ELF-1 (cell line): Measurements from ENCODE around the gene LTBP1.

ENCODE experiments used
- DNase-seq: peaks from one replicate; pipeline ENCODE4 v3.0.0-alpha.2; 2016; ENCODE audit warnings: low read depth, low spot score

LTBP1 gene

DNA sequence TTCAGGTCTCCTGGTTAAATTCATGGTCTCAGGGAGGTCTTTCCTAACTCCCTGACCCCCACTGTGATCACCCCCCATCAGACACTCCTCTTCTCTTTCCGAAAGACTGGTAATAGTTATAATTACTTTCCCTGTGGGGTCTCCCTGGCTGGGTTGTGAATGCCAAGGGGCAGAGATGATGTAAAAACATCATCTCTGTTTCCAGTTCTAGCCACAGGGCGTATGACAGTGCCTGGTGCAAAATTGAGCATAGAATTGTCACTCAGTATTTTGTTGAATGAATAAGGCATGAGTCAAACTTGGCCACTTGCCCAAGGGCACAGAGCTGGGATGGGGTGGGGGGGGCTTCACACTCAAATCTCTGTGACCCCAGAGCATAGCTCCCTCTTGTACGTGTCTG is 65.2 kb downstream of the LTBP1 start:
- DNase-seq = no peak

DNA sequence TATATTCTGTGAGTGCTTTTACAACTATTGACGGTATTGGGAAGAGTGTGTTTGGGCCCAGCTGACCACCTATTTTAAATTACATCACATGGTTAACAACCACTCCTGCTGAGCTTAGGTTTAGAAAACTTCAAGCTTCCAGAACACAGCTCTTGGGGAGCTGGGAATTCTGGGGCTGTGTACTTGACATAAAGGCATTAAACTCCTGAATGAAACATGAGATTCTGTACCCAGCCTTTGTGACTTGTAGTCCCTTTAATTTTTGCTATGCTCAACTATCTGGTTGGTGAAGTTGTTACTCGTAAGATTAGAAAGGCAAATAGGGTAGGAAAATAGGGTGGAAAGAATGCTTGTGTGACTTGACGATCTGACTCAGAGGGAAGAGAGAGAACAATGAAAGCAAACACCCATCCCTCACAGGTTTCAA is 66.9 kb downstream of the LTBP1 start:
- no peak for DNase-seq

DNA sequence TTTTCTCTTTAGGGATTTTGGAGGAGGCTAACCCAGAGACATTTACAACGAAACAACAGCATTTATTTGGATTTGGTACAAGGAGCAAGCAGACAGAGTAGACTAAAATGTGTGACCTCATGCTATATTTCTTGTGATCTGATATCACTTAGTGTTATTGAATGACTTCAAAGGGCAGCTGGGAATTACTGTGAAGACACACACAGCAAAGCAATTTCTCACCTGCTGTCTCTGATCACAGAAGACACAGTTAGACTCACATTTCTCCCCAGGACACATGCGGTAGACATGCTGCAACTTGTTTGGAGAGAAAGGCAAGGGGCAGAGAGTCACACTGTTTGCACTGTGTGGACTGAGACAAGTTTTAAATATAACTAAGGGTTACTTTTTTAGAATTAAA is 67.5 kb downstream of the LTBP1 start:
- DNase-seq = no peak

DNA sequence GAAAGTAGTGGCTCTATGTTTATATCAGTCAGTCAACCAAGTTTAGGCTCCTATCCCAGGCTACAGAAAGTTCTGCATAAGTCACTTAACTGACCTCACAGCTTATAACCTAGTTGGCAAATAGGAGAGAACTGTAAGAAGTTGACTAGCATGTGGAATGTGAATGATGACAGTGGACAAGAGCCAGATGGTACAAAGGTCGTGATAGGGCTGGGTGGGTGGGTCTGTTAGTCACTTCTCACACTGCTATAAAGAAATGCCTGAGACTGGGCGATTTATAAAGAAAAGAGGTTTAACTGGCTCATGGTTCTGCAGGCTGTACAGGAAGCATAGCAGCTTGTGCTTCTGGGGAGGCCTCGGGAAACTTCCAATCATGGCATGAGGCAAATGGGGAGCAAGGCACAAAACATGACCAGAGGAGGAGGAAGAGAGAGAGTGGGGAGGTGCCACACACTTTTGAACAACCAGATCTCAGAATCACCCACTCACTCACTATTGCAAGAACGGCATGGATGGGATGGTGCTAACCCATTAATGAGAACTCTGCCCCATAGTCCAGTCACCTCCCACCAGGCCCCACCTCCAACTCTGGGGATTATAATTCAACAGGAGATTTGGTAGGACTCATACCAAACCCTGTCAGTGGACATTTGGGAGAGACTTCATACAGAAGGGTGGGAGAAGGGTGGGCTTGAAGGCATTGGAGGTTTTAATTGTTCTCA is 68.8 kb downstream of the LTBP1 start:
- no peak for DNase-seq

DNA sequence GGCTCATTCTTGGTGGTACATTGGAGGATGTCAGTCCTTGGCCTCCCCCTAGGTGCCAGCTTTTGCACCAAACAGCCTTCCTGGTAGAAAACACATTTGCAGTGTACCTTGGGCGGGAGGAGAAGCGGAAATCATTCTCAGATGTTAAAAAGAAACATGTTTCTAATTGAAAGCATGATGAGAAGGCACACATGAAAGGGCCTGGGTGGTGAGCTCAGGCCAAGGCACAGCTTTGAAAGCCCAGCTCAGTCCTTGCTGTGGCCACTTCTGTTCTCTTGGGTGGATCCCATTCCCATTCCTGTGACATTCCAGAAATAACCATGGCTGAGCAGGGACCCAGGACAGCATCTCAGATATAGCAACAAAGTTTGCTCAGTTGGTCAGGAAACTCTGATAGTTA is 71.5 kb downstream of the LTBP1 start:
- DNase-seq = no peak

DNA sequence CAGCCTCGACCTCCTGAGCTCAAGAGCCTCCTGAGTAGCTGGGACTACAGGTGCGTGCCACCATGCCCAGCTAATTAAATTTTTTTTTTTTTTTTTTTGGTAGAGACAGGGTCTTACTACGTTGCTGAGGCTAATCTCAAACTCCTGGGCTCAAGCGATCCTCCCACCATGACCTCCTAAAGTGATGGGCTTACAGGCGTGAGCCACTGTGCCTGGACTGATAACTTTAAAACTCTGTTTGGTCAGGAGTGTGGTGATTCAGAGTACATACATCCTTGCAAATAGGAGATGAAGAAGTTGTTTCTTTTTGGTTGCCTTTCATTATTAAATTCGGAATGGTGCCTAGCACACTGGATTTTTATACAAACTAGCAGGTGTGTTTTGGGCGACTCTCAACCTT is 73.0 kb downstream of the LTBP1 start:
- DNase-seq = no peak

DNA sequence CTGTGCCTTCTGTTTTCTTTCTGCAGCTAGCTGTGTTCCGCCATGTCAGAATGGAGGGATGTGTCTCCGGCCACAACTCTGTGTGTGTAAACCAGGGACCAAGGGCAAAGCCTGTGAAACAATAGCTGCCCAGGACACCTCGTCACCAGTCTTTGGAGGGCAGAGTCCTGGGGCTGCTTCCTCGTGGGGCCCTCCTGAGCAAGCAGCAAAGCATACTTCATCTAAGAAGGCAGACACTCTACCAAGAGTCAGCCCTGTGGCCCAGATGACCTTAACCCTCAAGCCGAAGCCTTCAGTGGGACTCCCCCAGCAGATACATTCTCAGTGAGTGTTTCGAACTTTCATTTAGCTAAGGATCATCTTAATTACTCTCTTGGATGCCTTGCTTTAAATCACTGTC is 74.1 kb downstream of the LTBP1 start:
- DNase-seq = no peak

DNA sequence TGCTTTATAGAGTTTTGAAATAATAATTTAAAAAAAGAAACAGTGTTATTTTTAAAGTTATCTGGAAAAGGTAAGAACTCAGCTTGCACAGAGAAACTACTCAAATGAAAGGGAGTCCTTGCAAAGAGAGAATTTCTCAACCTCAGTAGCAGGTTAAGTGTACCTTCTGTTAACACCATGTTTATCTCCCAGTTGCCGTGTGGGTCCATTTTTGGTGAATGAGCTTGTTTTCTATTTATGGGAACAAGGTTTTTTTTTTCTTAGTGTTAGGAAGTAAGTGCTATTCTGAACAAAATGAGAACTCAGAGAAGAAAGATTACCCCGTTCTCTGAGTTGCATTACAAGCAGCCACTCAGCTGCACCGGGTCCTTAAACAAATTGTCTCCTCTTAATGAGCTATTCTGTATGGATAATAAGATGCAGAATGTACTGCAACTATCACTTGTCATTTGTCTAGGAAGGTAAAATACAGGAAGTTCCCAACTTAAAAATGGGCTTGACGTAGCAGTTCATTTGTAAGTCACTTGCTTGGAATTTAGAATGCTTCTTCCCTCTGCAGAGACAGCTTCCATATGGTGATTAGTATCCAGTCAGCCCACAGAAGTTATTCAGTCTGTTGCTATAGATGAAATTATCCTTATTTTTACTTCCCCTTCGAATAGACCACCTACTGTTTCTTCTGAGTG is 74.9 kb downstream of the LTBP1 start:
- DNase-seq = no peak

DNA sequence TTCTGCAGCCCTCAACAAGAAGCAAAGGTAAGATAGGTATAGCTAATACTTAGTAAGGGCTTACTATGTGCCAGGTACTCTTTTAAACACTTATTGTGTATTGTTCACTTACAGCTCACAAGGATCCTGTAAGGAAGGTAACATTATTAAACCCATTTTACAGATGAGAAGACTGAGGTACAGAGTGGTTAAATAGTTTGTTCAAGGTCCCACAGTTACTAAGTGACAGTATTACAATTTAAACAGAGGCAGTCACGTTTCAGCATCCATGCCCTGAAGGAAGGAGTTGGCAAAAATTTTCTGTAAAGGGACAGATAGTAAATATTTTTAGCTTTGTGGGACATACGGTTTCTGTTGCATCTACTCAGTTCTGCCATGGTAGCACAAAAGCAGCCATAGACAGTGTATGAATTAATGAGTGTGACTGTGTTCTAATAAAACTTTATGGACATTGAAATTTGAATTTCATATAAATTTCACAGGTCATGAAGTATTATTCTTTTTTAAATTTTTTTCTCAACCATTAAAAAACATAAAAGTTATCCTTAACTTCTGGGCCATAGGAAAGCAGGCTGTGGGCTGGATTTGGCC is 75.7 kb downstream of the LTBP1 start:
- DNase-seq = no peak

DNA sequence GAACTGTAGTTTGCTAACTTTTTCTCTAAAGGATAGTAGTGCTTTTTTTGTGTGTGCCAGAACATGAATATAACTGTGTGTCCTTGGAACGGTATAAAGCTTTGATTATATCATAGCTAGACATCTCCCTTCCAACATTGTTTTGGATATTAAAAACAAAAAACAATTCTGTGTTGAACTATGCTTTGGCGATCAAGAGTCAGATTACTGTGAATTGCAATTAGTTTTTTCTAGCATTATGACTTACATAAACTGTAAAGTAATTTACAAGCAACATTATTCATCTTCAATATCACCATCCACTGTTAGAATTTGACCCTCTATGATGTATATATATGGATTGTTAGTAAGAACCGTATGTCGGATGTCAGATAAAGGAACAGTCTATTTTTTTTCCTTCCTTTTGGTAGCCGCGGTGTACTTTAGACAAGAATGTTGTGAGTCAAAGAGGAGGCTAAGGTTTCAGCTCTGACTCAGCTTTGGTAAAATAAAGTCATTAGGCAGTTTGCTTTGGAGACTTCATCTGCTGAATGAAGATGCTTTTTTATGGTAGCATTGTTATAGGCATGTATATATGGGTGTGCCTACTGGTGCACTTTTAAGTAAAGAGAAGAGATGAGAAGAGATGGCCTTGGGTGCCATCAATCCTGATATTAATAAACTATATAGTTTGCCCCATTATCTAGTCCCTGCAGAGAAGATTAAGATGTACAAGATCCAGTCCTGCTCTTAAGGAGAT is 76.4 kb downstream of the LTBP1 start:
- no peak for DNase-seq

DNA sequence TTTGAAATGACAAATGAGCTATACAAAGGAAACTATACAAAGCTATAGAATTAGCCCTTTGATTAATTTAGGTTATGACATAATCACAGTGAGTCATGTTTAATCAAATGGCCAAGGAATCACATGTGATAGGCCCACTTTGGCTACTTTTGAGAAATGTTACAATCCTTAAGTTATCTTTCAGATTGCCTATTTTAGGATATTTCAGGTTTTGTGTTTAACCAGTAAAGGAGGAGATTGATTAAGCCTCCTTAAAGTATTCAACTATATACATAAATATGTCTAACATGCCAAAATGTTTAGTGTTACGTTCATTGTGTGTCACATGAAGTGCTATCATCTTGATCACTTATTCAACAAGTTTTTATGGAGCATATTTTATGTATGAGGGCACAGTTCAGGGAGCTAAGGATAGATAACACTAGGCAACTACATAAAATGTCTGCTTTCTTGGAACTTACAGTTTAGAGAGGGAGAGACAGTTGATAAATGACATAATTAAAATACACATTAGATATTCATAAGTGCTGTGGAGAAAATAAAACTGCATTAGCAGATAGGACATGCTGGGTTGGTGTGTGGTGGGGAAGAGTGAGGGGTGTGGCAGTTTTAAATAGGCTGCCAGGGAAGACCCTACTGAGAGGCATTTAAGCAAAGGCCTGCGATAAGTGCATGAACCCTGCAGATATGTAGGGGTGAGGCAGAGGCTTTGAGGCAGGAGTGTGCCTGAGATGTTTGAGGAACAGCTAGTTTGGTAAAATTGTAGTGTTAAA is 77.2 kb downstream of the LTBP1 start:
- DNase-seq = no peak

DNA sequence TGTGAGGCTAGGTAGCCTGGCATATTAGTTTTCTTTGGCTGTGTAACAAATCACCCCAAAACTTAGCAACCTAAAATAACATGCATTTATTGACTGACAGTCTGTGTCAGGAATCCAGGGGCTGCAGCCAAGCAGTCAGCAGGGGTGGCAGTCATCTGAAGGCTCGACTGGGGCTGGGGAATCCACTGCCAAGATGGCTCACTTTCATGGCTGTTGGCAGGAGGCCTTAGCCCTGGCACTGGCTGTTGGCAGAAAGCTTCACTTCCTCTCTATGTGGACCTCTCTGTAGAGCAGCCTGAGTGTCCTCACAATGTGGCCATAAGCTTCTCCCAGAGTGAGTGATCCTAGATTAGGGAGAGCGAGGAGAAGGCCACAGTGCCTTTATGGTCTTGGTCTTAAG is 78.0 kb downstream of the LTBP1 start:
- no peak for DNase-seq

DNA sequence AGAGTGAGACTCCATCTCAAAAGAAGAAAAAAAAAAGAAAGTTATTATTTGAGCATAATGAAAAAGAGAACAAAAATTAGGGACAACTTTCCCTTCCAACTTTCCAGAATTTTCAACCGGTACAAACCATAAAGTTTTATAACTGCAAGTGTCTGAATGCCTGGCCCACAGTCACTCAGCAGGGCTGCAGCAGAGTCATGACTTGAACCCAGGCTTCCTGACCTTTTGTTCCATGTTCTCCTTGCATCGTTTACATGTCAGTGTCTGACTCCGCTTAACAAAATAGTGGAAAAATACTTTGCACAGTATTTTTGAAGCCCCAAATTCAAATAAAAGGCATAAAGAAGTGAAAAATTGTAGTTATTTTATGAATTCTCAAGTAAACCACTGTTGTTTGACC is 82.7 kb downstream of the LTBP1 start:
- DNase-seq = no peak

DNA sequence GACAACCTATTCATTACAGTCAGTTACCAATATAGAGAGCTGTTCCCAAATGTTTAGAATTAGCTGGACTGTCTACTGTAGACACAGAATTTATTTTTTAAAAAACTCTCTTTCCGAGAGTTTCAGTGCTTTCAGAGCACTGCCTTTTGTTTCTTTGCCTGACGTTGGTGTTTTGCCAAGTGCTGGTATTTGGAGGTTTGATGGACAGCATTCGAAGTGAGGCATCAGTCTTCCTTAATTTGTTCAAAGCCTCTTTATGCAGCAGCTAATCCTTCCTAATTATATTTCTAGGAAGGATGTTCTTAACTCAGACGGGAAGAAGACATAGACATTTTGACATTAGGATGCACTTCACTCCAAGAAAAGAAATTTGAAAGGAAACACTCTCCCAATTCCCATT is 83.2 kb downstream of the LTBP1 start:
- no peak for DNase-seq

DNA sequence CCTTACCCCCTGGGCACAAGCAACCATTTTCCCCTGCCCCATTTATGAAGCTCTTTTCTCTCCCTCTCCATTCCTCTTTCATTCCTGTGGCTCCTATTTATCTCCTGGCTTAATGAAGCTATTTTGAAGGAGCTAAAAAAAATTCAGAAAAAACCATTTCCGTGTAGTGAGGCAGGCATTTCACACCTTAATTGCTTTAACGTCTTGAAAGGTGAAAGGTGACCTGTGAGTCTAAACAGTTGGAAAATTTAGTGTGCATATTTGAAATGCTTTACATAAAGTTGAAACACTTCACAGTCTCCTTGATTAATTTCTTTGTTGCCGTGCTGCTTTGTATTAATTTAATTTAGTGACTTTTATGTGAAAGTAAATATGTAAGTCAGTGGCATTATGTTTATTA is 83.6 kb downstream of the LTBP1 start:
- DNase-seq = no peak

DNA sequence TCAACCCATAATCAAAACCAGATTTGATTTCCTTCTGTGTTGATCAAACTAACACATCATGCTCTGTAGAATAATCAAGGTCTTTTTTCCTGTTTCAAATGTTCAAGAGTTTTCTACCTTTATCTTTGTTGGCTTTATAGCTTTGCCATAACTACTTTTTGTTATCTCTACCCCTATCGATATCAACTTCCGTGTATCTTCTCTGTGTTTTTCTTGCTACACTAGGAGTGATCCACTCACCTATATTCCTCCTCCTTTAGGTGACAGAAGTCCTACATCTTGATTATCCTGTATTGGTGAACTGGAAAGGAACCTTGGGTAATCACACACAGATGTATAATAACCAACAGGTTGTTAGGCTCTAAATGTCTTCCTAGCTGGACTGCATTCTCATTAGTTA is 85.5 kb downstream of the LTBP1 start:
- DNase-seq = no peak

DNA sequence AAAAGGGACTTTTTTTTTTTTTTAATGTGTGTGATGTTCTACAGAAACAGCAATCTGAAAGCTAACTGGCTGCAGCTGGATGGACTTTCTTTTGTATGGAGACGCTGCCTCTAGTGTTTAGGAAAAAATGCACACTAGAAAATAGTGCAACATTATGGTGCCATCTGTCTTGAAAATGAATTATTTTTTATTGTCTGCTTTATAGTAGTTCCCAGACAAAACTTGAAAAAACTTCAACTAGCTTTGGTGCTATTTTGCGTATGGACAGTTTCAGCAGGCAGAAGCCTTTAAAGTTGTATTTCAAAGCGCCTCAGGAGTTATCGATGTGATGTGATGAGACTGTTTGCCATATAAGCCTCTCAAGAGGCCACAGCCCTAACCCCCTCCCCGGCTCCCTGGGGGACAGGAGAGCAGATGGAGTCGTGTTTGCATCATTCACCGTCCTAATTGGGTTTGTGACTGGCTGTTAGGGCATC is 86.9 kb downstream of the LTBP1 start:
- DNase-seq = no peak

DNA sequence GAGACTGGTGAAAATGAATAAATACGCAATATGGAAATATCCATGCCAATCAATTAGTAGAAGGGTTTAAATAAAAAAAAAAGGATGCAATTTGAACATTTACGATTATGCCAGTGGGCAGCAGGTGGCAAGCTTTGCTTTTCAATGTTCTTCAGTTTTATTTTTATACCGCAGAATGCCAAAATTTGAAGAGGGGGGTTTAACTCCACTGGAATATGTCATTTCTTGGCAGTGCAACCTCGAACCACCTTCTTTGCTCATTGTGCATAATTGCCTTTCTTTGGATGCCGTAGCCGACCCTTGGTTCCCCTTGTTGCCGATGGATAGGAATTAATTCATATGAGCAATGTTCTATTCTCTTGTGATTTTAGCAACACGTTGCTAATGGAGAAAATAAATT is 88.0 kb downstream of the LTBP1 start:
- no peak for DNase-seq

DNA sequence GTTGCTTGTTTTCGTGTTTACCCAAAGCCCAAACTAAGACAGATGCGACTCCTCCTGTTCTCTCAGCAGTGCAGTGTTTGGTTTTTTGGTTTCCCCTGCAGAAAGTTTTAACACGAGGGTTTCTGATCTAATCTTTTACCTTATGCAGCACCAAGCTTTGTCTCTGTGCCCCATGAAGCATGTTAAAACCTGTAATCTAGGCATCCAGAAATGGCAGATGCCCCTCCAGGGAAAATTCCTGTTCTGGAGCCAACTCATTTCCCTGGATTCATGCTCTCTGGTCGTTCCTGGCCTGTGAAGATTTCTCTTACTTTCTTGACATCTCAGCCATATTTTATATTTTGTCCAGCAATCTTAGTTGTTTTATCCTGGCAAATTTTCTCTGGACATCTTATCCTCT is 91.5 kb downstream of the LTBP1 start:
- DNase-seq = no peak

DNA sequence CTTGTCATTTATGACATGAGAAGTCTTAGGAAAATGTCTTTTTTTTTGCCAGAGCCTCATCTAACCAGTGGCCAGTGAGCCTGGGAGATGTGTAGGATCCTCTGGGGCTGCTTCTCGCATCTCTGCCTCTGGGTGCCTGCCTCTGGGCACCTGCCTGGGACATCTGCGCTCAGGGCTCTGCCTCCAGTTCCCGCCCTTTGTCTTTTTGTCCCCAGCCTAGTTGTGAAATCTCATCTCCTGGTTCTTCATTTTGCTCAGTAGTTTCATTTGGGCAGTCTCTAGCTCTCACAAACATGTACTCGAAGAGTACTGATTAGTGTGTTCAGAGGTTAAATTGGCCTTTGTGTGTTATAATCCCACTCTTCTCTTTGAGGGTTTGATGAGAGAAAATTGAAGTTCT is 92.0 kb downstream of the LTBP1 start:
- DNase-seq = no peak

DNA sequence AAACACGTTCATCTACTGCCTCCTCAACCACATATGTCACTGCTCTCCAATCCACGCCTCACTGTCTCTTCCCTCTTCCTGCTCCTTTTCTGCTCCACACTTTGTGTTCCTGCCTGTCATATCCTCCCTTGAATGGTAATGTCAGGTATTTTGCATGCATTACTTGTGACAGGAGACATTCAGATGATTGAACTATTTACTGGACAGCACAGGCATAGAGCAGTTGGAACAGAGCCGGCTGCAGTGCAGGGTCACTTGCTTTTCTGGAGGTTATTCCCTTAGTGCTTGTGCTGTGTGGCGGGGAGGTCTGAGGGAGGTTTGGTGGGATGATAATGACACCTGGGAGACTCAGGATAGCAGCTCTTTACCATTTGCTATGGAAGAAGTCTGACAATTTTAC is 93.8 kb downstream of the LTBP1 start:
- DNase-seq = no peak

DNA sequence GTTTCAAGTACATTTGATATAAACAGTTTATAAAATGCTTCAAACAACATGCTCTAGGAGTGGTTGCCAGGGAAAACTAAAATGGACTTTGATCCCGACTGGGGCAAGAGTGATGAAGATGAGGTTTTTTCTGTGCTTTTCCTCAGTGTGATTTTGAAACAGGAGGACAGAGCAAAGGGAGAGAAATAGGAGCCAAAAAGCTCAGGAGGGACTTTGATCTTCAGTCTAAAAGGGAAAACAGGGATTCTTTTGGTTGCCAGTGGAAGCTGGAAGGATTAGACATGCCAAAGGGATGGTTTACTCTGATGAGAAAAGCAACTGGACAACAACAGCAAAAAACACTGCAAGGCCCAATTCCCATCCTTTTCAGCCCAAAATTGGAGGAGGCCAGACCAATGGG is 95.5 kb downstream of the LTBP1 start:
- DNase-seq = no peak
